Measurements from ENCODE around the gene AADACL4.

- TF ChIP-seq CTCF (IDR thresholded peaks at IDR 0.05) (no peak), POLR2A (IDR thresholded peaks at IDR 0.05) (no peak)
Observed at GRCh38 chr1:12644829-12645228, 944 bp downstream of the AADACL4 start.

All from heart left ventricle (tissue), 13 donors.